Measurements from ENCODE around the gene USP53. TPM values are rescaled to one million over a fixed set of nuclear protein-coding genes. Genes with fewer than 3 reads are reported as not detected.
"Not testable (repeated sequence)": the region's sequence is repeated elsewhere in the genome, so short reads cannot be mapped to it uniquely, and the experiment has no call there.

USP53 gene
- total RNA-seq, 1 donor from 2014 or later = 21.7 TPM

GRCh38 chr4:119315036-119315435 lies 102.5 kb downstream of the USP53 start:
- no peak for DNase-seq (ENCODE audit: low spot score)

DNA sequence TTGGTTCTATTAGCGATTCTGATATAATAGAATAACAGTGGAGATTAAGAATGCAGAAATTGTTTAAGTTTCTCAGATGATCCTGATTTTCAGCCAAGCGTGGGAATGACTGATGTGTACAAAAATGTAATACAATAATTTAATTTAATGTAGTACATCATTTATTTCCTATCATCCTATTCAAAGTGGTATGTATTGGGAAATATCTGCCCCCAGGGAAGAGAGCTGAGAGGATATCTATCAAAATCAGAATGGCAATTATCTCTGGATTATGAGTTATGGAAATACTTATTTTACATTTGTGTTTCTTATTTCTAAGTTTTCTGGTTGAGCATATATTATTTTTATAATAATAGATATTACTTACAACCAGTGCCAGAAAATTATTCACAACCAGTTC lies 105.5 kb downstream of the USP53 start:
- DNase-seq (ENCODE audit: low spot score) = no peak

DNA sequence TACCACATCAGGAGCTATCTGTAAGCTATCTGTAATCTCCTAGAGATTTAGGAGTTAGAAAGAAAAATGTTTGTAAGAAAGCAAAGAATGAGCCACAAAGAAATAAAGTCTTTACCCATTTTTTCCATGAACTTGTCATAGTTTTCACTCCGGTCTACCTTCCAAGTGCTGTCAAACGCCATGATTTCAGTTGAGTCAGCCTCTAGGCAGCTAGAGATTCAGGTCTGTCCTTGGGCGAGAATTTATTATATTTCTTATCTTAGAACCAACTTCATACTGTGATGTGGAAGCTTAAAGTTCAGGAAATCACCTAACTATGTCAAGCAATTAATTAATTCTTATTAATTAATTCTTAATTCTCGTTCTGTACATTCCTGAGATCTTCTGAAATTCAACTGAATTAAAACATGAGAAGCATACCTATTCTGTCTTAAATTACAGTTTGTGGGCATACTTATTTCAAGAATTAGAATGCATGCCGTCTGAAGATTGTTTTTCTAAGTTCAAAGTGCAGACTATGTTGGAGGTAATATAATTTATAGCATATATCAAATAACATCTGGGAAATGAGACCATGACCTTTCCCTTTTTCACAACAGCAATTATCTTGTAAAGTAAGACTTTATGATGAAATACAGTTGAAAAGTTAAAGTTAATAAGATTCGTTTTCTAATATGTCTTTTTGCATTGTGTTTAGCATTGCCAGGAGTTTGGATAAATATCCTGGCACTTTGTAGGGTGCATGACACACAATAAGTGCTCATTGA lies 109.6 kb downstream of the USP53 start, which contains the start of gene FABP2:
FABP2 (minus strand) TSS at position 218 of the 767 bp plus-strand sequence; CDS start at position 182, 36 bp downstream.
- no peak for DNase-seq (ENCODE audit: low spot score)

DNA sequence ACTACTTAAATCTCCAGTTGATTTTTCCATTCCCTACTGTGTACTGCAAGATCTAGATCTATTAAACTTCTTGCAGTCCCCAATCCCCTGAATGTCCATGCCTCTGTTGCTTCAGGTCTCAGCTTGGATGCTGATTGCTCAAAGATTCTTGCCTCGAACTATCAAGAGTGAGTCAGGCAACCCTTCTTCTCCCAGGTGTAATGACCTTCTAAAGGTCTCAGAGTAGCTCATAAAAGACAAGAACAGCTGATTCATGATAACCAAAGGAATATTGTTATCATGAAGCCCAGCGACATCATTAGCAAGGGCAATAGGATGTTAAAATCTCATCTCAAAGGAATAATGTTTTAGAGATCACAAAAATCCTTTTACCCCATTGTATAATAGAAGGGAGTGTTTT lies 116.2 kb downstream of the USP53 start:
- no peak for DNase-seq (ENCODE audit: low spot score)

GRCh38 chr4:119329835-119330620 lies 117.5 kb downstream of the USP53 start:
- DNase-seq (ENCODE audit: low spot score) = no peak

DNA sequence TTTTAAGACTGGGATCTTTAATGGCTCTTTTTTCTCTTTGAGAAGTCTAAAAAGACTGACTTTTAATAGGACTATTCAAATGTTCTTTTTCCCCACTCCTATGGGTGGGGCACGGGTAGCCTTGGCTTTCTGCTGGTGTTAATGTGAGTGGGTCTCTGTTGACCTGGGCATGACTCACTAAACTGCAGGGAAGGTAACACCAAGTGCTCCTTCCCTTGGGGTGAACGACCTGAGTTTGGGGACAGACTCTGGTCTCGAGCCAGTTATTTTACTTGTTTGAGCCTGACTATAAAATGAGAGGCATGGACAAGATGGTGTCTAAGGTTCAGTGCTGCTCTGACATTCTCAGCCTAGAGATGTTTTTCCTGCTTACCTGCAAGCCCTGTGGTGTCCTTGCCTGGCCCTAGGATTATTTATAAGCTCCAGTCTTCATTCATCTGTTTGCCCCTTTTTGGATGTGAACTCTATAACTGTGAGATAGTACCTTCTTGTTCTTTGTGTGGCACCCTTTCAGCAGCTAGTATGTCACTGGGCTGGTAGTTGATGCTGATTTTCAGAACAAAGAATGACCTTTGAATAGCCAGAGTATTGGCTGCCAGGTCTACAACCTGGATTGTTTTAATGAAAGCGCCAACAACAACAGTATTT lies 123.9 kb downstream of the USP53 start:
- not testable (repeated sequence) for DNase-seq (ENCODE audit: low spot score)

GRCh38 chr4:119337010-119337409 lies 124.5 kb downstream of the USP53 start:
- no peak for DNase-seq (ENCODE audit: low spot score)

DNA sequence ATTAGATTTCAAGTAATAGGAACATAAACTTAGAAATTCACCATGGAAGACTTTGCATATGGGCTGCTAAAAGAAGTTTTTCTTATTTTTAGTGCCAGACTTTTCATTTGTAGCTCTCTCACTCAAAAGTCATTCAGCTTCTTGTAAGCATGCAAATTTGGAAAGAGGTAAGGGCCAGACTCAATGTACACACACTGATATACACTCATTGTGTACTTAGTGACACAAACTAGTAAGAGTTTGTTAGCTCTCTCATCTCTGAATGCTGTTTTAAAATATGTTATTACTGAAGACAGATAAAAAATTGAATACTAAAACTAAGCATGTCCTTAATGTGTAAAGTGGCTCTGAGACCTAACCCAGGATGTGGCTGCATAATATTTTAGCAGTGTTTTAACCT lies 127.4 kb downstream of the USP53 start:
- DNase-seq (ENCODE audit: low spot score) = not testable (repeated sequence)

GRCh38 chr4:119343293-119343692 lies 130.8 kb downstream of the USP53 start:
- DNase-seq (ENCODE audit: low spot score) = not testable (repeated sequence)

Other genes starting within 250 kb of the USP53 start
- gene MYOZ2, start 76.9 kb upstream of the USP53 start, total RNA-seq = 0.32 TPM
- not detected for gene FABP2, start 109.4 kb downstream of the USP53 start, total RNA-seq

Data from mucosa of gallbladder (tissue), 1 donor.